HG03095 (cell line): ENCODE data around the gene VPS8.

Experiments used
- ATAC-seq: cut with Tn5 transposase; IDR thresholded peaks from one replicate; pipeline ENCODE4 v1.9.1; 2021; ENCODE audit warnings: moderate library complexity; ENCODE audit not compliant: unreplicated experiment

VPS8 gene

GRCh38 chr3:184811999-184812661 is at the start of gene VPS8:
Gene VPS8 (plus strand): TSS chr3:184812166. CDS start chr3:184824633, 12,467 bp downstream.
- peak; percentile 87 for ATAC-seq

GRCh38 chr3:184764191-184764590 is 47.8 kb upstream of the VPS8 start:
- no peak for ATAC-seq

- no peak for ATAC-seq
Measured at GRCh38 chr3:184765047-184765729, 46.8 kb upstream of the VPS8 start.

GRCh38 chr3:184765730-184766074 is 46.3 kb upstream of the VPS8 start:
- no peak for ATAC-seq

GRCh38 chr3:184766555-184767261 is 45.3 kb upstream of the VPS8 start:
- no peak for ATAC-seq

- no peak for ATAC-seq
Measured at GRCh38 chr3:184767377-184767776, 44.6 kb upstream of the VPS8 start.

GRCh38 chr3:184769382-184770170 is 42.4 kb upstream of the VPS8 start:
- ATAC-seq = no peak

GRCh38 chr3:184770541-184770940 is 41.4 kb upstream of the VPS8 start:
- no peak for ATAC-seq

- no peak for ATAC-seq
Measured at GRCh38 chr3:184771301-184772127, 40.5 kb upstream of the VPS8 start.

- ATAC-seq = no peak
Measured at GRCh38 chr3:184772667-184773272, 39.2 kb upstream of the VPS8 start.

- ATAC-seq = no peak
Measured at GRCh38 chr3:184773283-184774186, 38.4 kb upstream of the VPS8 start.

GRCh38 chr3:184776916-184777315 is 35.0 kb upstream of the VPS8 start:
- ATAC-seq = no peak

GRCh38 chr3:184777566-184778356 is 34.2 kb upstream of the VPS8 start:
- ATAC-seq = peak; percentile 77

- ATAC-seq = no peak
Measured at GRCh38 chr3:184778426-184779332, 33.3 kb upstream of the VPS8 start.

- no peak for ATAC-seq
Measured at GRCh38 chr3:184780981-184781515, 30.9 kb upstream of the VPS8 start.

- ATAC-seq = no peak
Measured at GRCh38 chr3:184781801-184782200, 30.2 kb upstream of the VPS8 start.

GRCh38 chr3:184783319-184783718 is 28.6 kb upstream of the VPS8 start:
- ATAC-seq = no peak
